ENCODE measurements around the gene CDS1.

DNA sequence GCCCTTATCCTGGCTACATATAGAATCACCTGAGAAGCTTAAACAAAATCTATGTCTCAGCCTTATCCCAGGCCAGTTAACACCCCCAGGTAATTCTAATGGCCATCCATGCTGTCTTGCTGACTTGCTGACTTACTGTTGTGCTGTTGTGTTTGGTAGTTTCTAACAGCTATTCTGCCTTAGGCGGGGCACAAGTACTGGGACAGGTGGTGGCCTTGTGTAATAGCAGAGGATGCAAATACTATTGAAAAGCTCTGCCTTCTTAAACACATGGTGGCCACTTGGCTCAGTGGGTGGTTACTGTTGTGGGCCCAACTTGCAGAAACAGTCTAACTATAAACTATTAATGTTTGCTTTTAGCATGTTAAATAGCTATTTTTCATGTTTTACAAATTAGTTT lies 56.2 kb downstream of the CDS1 start:
- TF ChIP-seq, protein P1, sequence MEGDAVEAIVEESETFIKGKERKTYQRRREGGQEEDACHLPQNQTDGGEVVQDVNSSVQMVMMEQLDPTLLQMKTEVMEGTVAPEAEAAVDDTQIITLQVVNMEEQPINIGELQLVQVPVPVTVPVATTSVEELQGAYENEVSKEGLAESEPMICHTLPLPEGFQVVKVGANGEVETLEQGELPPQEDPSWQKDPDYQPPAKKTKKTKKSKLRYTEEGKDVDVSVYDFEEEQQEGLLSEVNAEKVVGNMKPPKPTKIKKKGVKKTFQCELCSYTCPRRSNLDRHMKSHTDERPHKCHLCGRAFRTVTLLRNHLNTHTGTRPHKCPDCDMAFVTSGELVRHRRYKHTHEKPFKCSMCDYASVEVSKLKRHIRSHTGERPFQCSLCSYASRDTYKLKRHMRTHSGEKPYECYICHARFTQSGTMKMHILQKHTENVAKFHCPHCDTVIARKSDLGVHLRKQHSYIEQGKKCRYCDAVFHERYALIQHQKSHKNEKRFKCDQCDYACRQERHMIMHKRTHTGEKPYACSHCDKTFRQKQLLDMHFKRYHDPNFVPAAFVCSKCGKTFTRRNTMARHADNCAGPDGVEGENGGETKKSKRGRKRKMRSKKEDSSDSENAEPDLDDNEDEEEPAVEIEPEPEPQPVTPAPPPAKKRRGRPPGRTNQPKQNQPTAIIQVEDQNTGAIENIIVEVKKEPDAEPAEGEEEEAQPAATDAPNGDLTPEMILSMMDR (IDR thresholded peaks at IDR 0.05; ENCODE audit: low read depth, low read length), result no peak
- no peak for TF ChIP-seq EZH2phosphoT487 (IDR thresholded peaks at IDR 0.05; ENCODE audit: low read depth)
